LoVo (cell line): Measurements from ENCODE around the gene TMEM61.
"Not testable (repeated sequence)": the region's sequence is repeated elsewhere in the genome, so short reads cannot be mapped to it uniquely, and the experiment has no call there.

ENCODE experiments used
- DNase-seq: peaks from one replicate; pipeline ENCODE4 v3.0.0-alpha.2; 2016; ENCODE audit warnings: low spot score

The TMEM61 gene

GRCh38 chr1:54962612-54963395 is 17.6 kb upstream of the TMEM61 start:
- no peak for DNase-seq

- DNase-seq, result not testable (repeated sequence)
These were observed 16.6 kb upstream of the TMEM61 start for GRCh38 chr1:54963829-54964228.

GRCh38 chr1:54965624-54966340 is 14.6 kb upstream of the TMEM61 start:
- no peak for DNase-seq

- DNase-seq, result no peak
These were observed 13.1 kb upstream of the TMEM61 start for GRCh38 chr1:54967372-54967771.

GRCh38 chr1:54968551-54968950 is 11.9 kb upstream of the TMEM61 start:
- DNase-seq, result no peak

GRCh38 chr1:54969879-54970278 is 10.5 kb upstream of the TMEM61 start:
- DNase-seq, result no peak

GRCh38 chr1:54970901-54971300 is 9.5 kb upstream of the TMEM61 start:
- DNase-seq, result no peak

GRCh38 chr1:54971317-54971791 is 9.1 kb upstream of the TMEM61 start:
- DNase-seq, result peak; percentile 84

- no peak for DNase-seq
These were observed 8.0 kb upstream of the TMEM61 start for GRCh38 chr1:54972436-54972835.

GRCh38 chr1:54973205-54973921 is 7.1 kb upstream of the TMEM61 start:
- no peak for DNase-seq

GRCh38 chr1:54975356-54976108 is 4.9 kb upstream of the TMEM61 start:
- no peak for DNase-seq

GRCh38 chr1:54976747-54977146 is 3.7 kb upstream of the TMEM61 start:
- no peak for DNase-seq

- no peak for DNase-seq
These were observed 2.7 kb upstream of the TMEM61 start for GRCh38 chr1:54977533-54978297.

- DNase-seq, result no peak
These were observed 1.7 kb upstream of the TMEM61 start for GRCh38 chr1:54978528-54979326.

- no peak for DNase-seq
These were observed 1.0 kb upstream of the TMEM61 start for GRCh38 chr1:54979327-54979891.

- DNase-seq, result no peak
These were observed 341 bp upstream of the TMEM61 start for GRCh38 chr1:54980046-54980527.

GRCh38 chr1:54981466-54981865 is 1.0 kb downstream of the TMEM61 start:
- DNase-seq, result no peak

- DNase-seq, result no peak
These were observed 2.3 kb downstream of the TMEM61 start for GRCh38 chr1:54982739-54983138.

- no peak for DNase-seq
These were observed 3.9 kb downstream of the TMEM61 start for GRCh38 chr1:54984131-54984842.
